CD4-positive, CD25-positive, alpha-beta regulatory T cell (primary cell): ENCODE data around the gene RBBP7. TPM values are rescaled to one million over a fixed set of nuclear protein-coding genes. Genes with fewer than 3 reads are reported as not detected.

Source experiments
- ATAC-seq, 2 donors: fragments of 150-1000 bp; cut with Tn5 transposase; one replicate each; pipeline ENCODE4 v1.10.0; 2021; ENCODE audit warnings: low read depth in 2 of 2, moderate number of reproducible peaks in 2 of 2, moderate library complexity in 1 of 2
- DNase-seq, 3 donors: peaks; one replicate each; pipeline versions ENCODE4 v3.0.0 to v3.0.0-alpha.2; 2012 to 2022; ENCODE audit warnings: mixed read lengths in 1 of 3
- H3K27ac ChIP-seq: one replicate; pipeline ENCODE4 v1.7.0; 2013; ENCODE audit warnings: mild to moderate bottlenecking, low read length; ENCODE audit not compliant: insufficient read depth, poor library complexity, severe bottlenecking
- H3K27me3 ChIP-seq: one replicate; pipeline ENCODE4 v1.7.0; 2013; ENCODE audit warnings: low read length; ENCODE audit not compliant: control insufficient read depth, insufficient read depth
- H3K36me3 ChIP-seq: one replicate; pipeline ENCODE4 v1.7.0; 2013; ENCODE audit warnings: mild to moderate bottlenecking, low read length, moderate library complexity; ENCODE audit not compliant: control insufficient read depth, insufficient read depth
- H3K4me1 ChIP-seq: 2 replicates; pipeline ENCODE4 v1.7.0; 2013; ENCODE audit warnings: mild to moderate bottlenecking, low read length; ENCODE audit not compliant: insufficient read depth, control insufficient read depth, poor library complexity, severe bottlenecking
- H3K4me3 ChIP-seq: one replicate; pipeline ENCODE4 v1.7.0; 2013; ENCODE audit warnings: low read depth, mild to moderate bottlenecking, low read length, moderate library complexity
- H3K9me3 ChIP-seq, 2 experiments: 1 replicate in 1 of 2; 2 replicates in 1 of 2; pipeline ENCODE4 v1.7.0; 2013; ENCODE audit warnings: low read length in 2 of 2, mild to moderate bottlenecking in 1 of 2, moderate library complexity in 1 of 2; ENCODE audit not compliant: control insufficient read depth in 2 of 2
- H3K27ac Mint-ChIP-seq, 3 donors: one replicate each; pipeline ENCODE4 v1.8.0; 2020 to 2022; ENCODE audit warnings: mild to moderate bottlenecking in 3 of 3, mixed read lengths in 3 of 3, moderate library complexity in 2 of 3
- H3K27me3 Mint-ChIP-seq: one replicate; pipeline ENCODE4 v1.8.0; 2022; ENCODE audit warnings: mild to moderate bottlenecking, mixed read lengths
- H3K36me3 Mint-ChIP-seq: one replicate; pipeline ENCODE4 v1.8.0; 2020; ENCODE audit warnings: mixed read lengths
- H3K4me1 Mint-ChIP-seq, 4 donors: one replicate each; pipeline ENCODE4 v1.8.0; 2020 to 2022; ENCODE audit warnings: mixed read lengths in 4 of 4, mild to moderate bottlenecking in 1 of 4
- H3K4me3 Mint-ChIP-seq, 4 donors: one replicate each; pipeline ENCODE4 v1.8.0; 2020 to 2022; ENCODE audit warnings: mild to moderate bottlenecking in 4 of 4, mixed read lengths in 4 of 4, moderate library complexity in 3 of 4
- H3K9me3 Mint-ChIP-seq, 7 donors: one replicate each; pipeline ENCODE4 v1.8.0; 2020 to 2022; ENCODE audit warnings: mixed read lengths in 7 of 7, mild to moderate bottlenecking in 3 of 7, moderate library complexity in 2 of 7
- polyA plus RNA-seq, 4 donors: library from polyadenylated mRNA; unstranded; fragments of 300-500 nt; fragmentation: Illumina TruSeq; gene quantifications; one replicate each; pipeline ENCODE4 v1.2.3, GENCODE V29; 2021
- total RNA-seq: library from RNA; stranded (reverse); gene quantifications from one replicate; pipeline ENCODE4 v1.2.3, GENCODE V29; 2022

The RBBP7 gene
- total and polyA plus RNA-seq, 5 donors from 2014 or later, result 120 to 150 (median 141) TPM

DNA sequence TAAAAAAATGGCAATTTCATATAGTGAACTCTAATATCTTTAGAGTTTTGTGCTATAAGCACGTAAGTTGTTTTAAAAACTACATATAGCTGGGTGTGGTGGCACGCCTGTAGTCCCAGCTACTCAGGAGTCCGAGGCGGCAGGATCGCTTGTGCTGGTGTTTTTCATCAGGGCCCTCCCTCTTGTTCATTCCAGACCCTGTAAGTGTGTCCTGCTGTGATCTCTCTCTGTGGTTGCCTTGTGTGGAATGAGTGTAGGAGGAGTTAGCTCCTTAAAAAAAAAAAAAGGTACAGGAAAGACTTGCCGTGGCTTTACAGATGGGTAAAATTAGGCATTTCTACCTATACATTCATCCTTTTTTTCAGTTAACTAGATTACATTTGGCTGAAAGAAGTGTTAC lies 35.4 kb downstream of the RBBP7 start:
- Histone ChIP-seq H3K9me3 (no peaks in the 10 kb centered on the region), H3K4me1 (no peaks in the 10 kb centered on the region), H3K36me3 (peaks cover 46% of the 10 kb centered on the region), H3K4me3 (no peak overlapping the region), H3K27ac (no peak overlapping the region), H3K27me3 (no peaks in the 10 kb centered on the region)
- Mint-ChIP-seq H3K9me3 (no peaks in the 10 kb centered on the region), H3K36me3 (peaks cover 54% of the 10 kb centered on the region), H3K27me3 (no peaks in the 10 kb centered on the region), H3K4me1 (peaks cover 0 to 2% (median 1%) of the 10 kb centered on the region in 4 donors), H3K4me3 (no peak overlapping the region), H3K27ac (peak overlapping the region in 1 of 3 donors; percentile 17)
- DNase-seq (no peak), ATAC-seq (no peak)

DNA sequence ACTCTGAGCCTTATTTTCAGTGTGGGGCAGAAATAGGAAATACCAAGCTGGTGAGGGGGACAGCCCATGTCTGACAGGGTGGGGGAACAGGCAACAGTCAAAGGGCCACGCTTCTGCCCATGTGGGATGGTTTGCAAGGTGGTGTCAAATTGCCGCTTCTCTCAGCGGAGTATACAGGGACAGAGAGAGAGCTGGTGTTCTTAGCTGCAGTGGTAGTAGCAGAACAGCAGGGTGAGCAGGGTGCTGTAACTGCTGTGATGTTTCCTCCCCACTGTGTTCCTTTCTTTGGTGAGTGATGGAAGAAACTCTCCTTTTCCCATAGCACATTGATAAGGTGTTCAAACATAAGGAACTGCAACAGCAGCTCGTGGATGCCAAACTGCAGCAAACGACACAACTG lies 37.9 kb downstream of the RBBP7 start:
- H3K27ac ChIP-seq, result no peak overlapping the region
- no peak for ATAC-seq
- H3K36me3 ChIP-seq, result peaks cover 36% of the 10 kb centered on the region
- no peak overlapping the region for H3K4me3 ChIP-seq
- peaks cover 0 to 1% (median 0%) of the 10 kb centered on the region in 7 donors for H3K9me3 Mint-ChIP-seq
- no peaks in the 10 kb centered on the region for H3K27me3 Mint-ChIP-seq
- no peaks in the 10 kb centered on the region for H3K9me3 ChIP-seq
- DNase-seq, result no peak
- peaks cover 53% of the 10 kb centered on the region for H3K36me3 Mint-ChIP-seq
- H3K27ac Mint-ChIP-seq, result no peak overlapping the region
- no peak overlapping the region for H3K4me3 Mint-ChIP-seq
- peaks cover 0 to 5% (median 2%) of the 10 kb centered on the region in 4 donors for H3K4me1 Mint-ChIP-seq
- no peaks in the 10 kb centered on the region for H3K4me1 ChIP-seq
- H3K27me3 ChIP-seq, result no peaks in the 10 kb centered on the region

DNA sequence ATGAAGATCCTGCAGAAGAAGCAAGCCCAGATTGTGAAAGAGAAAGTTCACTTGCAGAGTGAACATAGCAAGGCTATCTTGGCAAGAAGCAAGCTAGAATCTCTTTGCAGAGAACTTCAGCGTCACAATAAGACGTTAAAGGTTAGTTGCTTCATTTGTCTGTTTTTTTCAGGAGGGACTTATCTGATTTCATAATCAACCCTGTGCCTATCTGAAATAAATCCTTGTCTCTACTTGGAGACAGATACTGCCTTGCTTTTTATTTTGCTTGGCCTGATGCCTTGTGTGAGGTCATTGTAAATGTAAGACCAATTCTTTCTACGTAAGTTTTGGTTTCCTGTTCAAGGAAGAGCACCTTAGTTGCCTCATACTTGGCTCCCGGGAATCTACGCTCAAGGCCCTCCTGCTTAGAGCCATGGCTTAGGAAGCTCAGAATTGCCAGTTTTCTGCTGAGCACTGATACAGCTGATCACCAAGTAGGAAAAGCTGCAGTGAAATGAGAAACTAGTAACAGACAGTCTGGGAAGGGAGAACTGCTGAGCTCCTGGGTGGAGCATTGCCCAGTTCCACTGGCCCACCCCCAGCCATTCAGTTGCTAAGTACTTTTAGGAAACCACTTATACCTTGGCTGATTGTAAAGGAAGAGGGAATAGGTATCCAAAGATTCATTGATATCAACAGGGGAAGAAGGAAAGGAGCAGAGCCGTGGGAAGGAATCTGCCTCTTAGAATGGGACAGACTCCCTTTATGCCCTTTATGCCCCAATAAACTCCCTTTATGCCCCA lies 41.8 kb downstream of the RBBP7 start:
- Histone ChIP-seq H3K36me3 (peaks cover 30% of the 10 kb centered on the region), H3K4me3 (no peak overlapping the region), H3K27ac (no peak overlapping the region), H3K4me1 (no peaks in the 10 kb centered on the region), H3K9me3 (no peaks in the 10 kb centered on the region), H3K27me3 (no peaks in the 10 kb centered on the region)
- H3K4me3 Mint-ChIP-seq, result no peak overlapping the region
- H3K9me3 Mint-ChIP-seq, result peaks cover 0 to 1% (median 0%) of the 10 kb centered on the region in 7 donors
- peaks cover 0 to 10% (median 0%) of the 10 kb centered on the region in 4 donors for H3K4me1 Mint-ChIP-seq
- ATAC-seq, result no peak
- DNase-seq, result no peak
- peaks cover 47% of the 10 kb centered on the region for H3K36me3 Mint-ChIP-seq
- no peaks in the 10 kb centered on the region for H3K27me3 Mint-ChIP-seq
- H3K27ac Mint-ChIP-seq, result peak overlapping the region in 1 of 3 donors; percentile 77

DNA sequence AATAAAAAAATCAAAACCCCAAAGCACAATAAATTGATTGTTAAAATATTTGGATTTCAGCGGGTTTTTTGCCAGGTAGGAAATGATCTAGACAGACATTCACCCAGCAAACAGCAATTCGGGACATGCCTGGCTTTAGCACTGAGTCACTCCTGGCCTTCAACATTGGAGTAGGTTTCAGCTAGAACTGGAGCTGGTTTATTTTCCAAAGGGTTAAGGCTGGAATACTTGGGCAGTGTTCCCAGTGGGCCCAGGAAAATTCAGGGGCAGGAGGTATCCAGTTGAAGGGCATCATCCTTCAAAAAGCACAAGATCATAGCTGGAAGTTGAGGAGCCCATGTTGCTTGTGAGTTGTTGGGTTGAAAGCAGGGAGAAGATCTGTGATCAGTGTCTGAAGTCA lies 42.9 kb downstream of the RBBP7 start:
- H3K4me1 ChIP-seq, result no peaks in the 10 kb centered on the region
- no peak for ATAC-seq
- H3K36me3 Mint-ChIP-seq, result peaks cover 47% of the 10 kb centered on the region

DNA sequence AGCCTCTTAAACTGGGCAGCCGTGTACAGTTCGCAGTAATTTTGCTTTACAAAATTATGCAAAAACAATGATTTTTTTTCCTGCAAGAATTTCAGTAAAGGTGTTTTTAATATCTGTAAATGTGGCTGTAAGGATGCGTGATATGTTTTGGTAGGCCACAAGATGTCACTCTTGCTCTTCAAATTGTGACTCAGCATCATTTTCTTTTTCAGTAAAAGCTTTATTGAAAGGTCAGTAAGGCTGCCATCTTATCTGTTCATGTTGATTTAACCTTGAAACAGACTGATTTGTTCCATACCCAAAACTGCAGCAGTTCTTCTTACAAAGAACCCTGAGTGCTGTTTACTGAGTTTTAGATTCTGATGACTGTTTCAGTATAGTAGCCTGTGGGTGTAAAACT lies 44.0 kb downstream of the RBBP7 start:
- DNase-seq (peak in 2 of 3 donors; percentile 51 to 68), ATAC-seq (peak in 1 of 2 donors; percentile 58)
- Histone ChIP-seq H3K4me1 (no peaks in the 10 kb centered on the region), H3K4me3 (no peak overlapping the region), H3K27ac (no peak overlapping the region), H3K36me3 (peaks cover 24% of the 10 kb centered on the region), H3K27me3 (no peaks in the 10 kb centered on the region), H3K9me3 (no peaks in the 10 kb centered on the region)
- peaks cover 42% of the 10 kb centered on the region for H3K36me3 Mint-ChIP-seq
- peaks cover 0 to 1% (median 0%) of the 10 kb centered on the region in 7 donors for H3K9me3 Mint-ChIP-seq
- peak overlapping the region in 1 of 3 donors; percentile 29 for H3K27ac Mint-ChIP-seq
- peaks cover 0 to 10% (median 2%) of the 10 kb centered on the region in 4 donors for H3K4me1 Mint-ChIP-seq
- no peak overlapping the region for H3K4me3 Mint-ChIP-seq
- no peaks in the 10 kb centered on the region for H3K27me3 Mint-ChIP-seq

More for the DNA sequence above, 42.9 kb downstream of the RBBP7 start:
- H3K27me3 Mint-ChIP-seq, result no peaks in the 10 kb centered on the region
- peaks cover 30% of the 10 kb centered on the region for H3K36me3 ChIP-seq
- no peak overlapping the region for H3K4me3 ChIP-seq
- peaks cover 0 to 10% (median 1%) of the 10 kb centered on the region in 4 donors for H3K4me1 Mint-ChIP-seq
- DNase-seq, result no peak
- H3K4me3 Mint-ChIP-seq, result no peak overlapping the region
- H3K9me3 ChIP-seq, result no peaks in the 10 kb centered on the region
- no peak overlapping the region for H3K27ac ChIP-seq
- H3K9me3 Mint-ChIP-seq, result peaks cover 0 to 1% (median 0%) of the 10 kb centered on the region in 7 donors
- peak overlapping the region in 2 of 3 donors; percentile 23 to 69 for H3K27ac Mint-ChIP-seq
- H3K27me3 ChIP-seq, result no peaks in the 10 kb centered on the region

DNA sequence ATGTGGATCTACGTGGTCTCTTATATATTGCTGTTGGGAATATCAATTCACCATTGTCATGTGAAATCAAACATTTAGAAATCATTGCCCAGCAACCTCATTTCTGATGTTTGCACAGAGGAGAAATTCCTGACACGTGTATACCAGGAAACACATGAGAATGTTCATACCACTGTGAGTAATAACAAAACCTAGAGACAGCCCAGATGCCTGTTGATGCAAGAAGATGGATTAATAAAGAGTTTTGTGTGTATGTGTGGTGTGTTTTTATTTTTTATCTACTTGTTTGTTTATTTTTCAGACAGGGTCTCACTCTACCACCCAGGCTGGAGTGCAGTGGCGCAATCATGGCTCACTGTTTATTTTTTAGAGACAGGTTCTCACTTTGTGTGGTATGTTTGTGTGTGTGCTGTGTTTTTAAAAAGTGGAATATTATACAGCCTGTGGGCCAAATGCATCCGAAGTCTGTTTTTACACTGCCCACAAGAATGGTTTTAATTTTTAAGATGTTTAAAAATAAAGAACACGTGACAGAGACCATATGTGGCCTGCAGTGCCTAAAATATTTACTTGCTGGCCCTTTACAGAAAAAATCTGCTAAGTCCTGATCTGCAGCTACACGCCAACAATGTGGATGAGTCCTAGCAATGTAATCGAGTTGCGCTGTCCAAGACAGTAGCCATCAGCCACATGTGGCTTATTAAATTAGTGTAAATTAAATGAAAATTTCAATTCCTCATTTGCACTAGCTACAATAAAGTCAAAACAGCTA lies 44.7 kb downstream of the RBBP7 start:
- H3K27ac ChIP-seq, result no peak overlapping the region
- H3K9me3 ChIP-seq, result no peaks in the 10 kb centered on the region
- H3K9me3 Mint-ChIP-seq, result peaks cover 0 to 1% (median 0%) of the 10 kb centered on the region in 7 donors
- H3K27me3 Mint-ChIP-seq, result no peaks in the 10 kb centered on the region
- H3K4me3 Mint-ChIP-seq, result no peak overlapping the region
- ATAC-seq (no peak), DNase-seq (no peak)
- H3K36me3 ChIP-seq, result peaks cover 29% of the 10 kb centered on the region
- no peak overlapping the region for H3K4me3 ChIP-seq
- H3K27ac Mint-ChIP-seq, result no peak overlapping the region
- peaks cover 0 to 10% (median 2%) of the 10 kb centered on the region in 4 donors for H3K4me1 Mint-ChIP-seq
- H3K4me1 ChIP-seq, result no peaks in the 10 kb centered on the region
- no peaks in the 10 kb centered on the region for H3K27me3 ChIP-seq
- peaks cover 42% of the 10 kb centered on the region for H3K36me3 Mint-ChIP-seq

DNA sequence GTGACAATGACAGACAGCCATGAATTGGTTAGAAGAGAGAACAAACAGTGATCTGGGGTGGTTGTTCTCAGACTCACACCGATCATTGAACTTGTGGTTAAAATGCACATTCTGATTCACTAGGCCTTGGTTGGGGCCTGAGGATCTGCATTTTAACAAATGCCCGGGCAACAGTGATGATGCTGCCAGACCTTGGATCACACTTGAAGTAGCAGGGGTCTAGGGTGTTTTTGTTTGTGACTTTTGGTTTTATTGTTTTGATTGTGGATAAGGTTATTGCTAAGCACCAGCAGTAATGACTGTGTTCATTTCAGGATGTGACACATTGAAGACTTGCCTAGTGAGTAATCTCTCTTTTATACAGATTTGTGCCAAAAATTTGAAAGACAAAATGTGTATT lies 47.4 kb downstream of the RBBP7 start:
- no peak for ATAC-seq

More for the DNA sequence above, 47.4 kb downstream of the RBBP7 start:
- no peak overlapping the region for H3K27ac Mint-ChIP-seq
- no peak overlapping the region for H3K4me3 ChIP-seq
- H3K4me1 ChIP-seq, result no peaks in the 10 kb centered on the region
- H3K9me3 ChIP-seq, result no peaks in the 10 kb centered on the region
- peaks cover 33% of the 10 kb centered on the region for H3K36me3 Mint-ChIP-seq
- H3K4me1 Mint-ChIP-seq, result peaks cover 0 to 5% (median 4%) of the 10 kb centered on the region in 4 donors
- peaks cover 34% of the 10 kb centered on the region for H3K36me3 ChIP-seq
- H3K4me3 Mint-ChIP-seq, result no peak overlapping the region
- H3K27me3 ChIP-seq, result no peaks in the 10 kb centered on the region
- H3K27ac ChIP-seq, result no peak overlapping the region
- DNase-seq, result peak in 1 of 3 donors; percentile 6
- H3K27me3 Mint-ChIP-seq, result no peaks in the 10 kb centered on the region
- no peaks in the 10 kb centered on the region for H3K9me3 Mint-ChIP-seq
